Measurements from ENCODE around the gene CRABP1. TPM values are rescaled to one million over a fixed set of nuclear protein-coding genes. Genes with fewer than 3 reads are reported as not detected.

Gene CRABP1
- polyA plus RNA-seq, 1 donor from 2014 or later, result 7.0 TPM

GRCh38 chr15:78359041-78359808, 19.1 kb downstream of the CRABP1 start:
- no peaks in the 10 kb centered on the region for H3K9me2 ChIP-seq (ENCODE audit: insufficient read depth, low read length)
- H3K79me2 ChIP-seq (replicated peaks; ENCODE audit: insufficient read depth, low read length), result no peaks in the 10 kb centered on the region
- H2AFZ ChIP-seq (ENCODE audit: low read depth, low read length), result no peak overlapping the region
- H3K4me2 ChIP-seq (ENCODE audit: low read length), result no peak overlapping the region
- no peaks in the 10 kb centered on the region for H3K9me3 ChIP-seq (ENCODE audit: low read length)
- H3K27me3 ChIP-seq (ENCODE audit: insufficient read depth, low read depth, low read length), result no peaks in the 10 kb centered on the region
- H3K9ac ChIP-seq (ENCODE audit: low read length), result no peak overlapping the region
- TF ChIP-seq SMC3 (conservative IDR thresholded peaks at IDR 0.05; ENCODE audit: poor library complexity) (no peak), REST (IDR thresholded peaks at IDR 0.05; ENCODE audit: borderline replicate concordance) (no peak), EP300 (conservative IDR thresholded peaks at IDR 0.05; ENCODE audit: poor library complexity, severe bottlenecking) (no peak)
- H4K20me1 ChIP-seq (ENCODE audit: insufficient read depth), result no peaks in the 10 kb centered on the region
- H3K27ac ChIP-seq (ENCODE audit: low read length), result no peak overlapping the region
- H3F3A ChIP-seq (ENCODE audit: insufficient read depth, low read length, poor library complexity, severe bottlenecking), result no peaks in the 10 kb centered on the region
- H3K36me3 ChIP-seq (ENCODE audit: insufficient read depth, low read length), result no peaks in the 10 kb centered on the region
- no peak overlapping the region for H3K4me3 ChIP-seq (ENCODE audit: low read length)

GRCh38 chr15:78360367-78360801, 20.2 kb downstream of the CRABP1 start:
- Histone ChIP-seq H4K20me1 (ENCODE audit: insufficient read depth) (no peaks in the 10 kb centered on the region), H3K27ac (ENCODE audit: low read length) (no peak overlapping the region), H3K9me3 (ENCODE audit: low read length) (no peaks in the 10 kb centered on the region), H3K27me3 (ENCODE audit: insufficient read depth, low read depth, low read length) (no peaks in the 10 kb centered on the region), H3K4me2 (ENCODE audit: low read length) (no peak overlapping the region), H3K9ac (ENCODE audit: low read length) (no peak overlapping the region), H3K4me3 (ENCODE audit: low read length) (no peak overlapping the region), H3K9me2 (ENCODE audit: insufficient read depth, low read length) (no peaks in the 10 kb centered on the region), H3K36me3 (ENCODE audit: insufficient read depth, low read length) (no peaks in the 10 kb centered on the region), H2AFZ (ENCODE audit: low read depth, low read length) (no peak overlapping the region), H3F3A (ENCODE audit: insufficient read depth, low read length, poor library complexity, severe bottlenecking) (no peaks in the 10 kb centered on the region), H3K79me2 (replicated peaks; ENCODE audit: insufficient read depth, low read length) (no peaks in the 10 kb centered on the region)
- TF ChIP-seq EZH2 (IDR thresholded peaks at IDR 0.05; ENCODE audit: borderline replicate concordance, insufficient read depth, low read length, poor library complexity, severe bottlenecking) (no peak), RAD21 (conservative IDR thresholded peaks at IDR 0.05) (no peak), REST (IDR thresholded peaks at IDR 0.05; ENCODE audit: borderline replicate concordance) (no peak)

Data from neural cell (in vitro differentiated cells).